ENCODE results near the gene TACO1. TPM values are rescaled to one million over a fixed set of nuclear protein-coding genes. Genes with fewer than 3 reads are reported as not detected.

The TACO1 gene
- total and polyA plus RNA-seq, 2 of the 8 experiments (the other 6 are each of a cell fraction or from before 2014, with no cell fraction given), result 19.1 to 23.6 TPM

- H3K18ac ChIP-seq (ENCODE audit: extremely low read depth, low read length), result no peak overlapping the region
- no peak overlapping the region for H3K4me3 ChIP-seq (ENCODE audit: extremely low read depth in 1 of 4, insufficient read depth in 2 of 4, low read depth in 3 of 4, low read length in 4 of 4)
- peaks cover 2 to 22% (median 4%) of the 10 kb centered on the region in 4 experiments; a peak in 5 of 8 replicates for H3K36me3 ChIP-seq (ENCODE audit: control insufficient read depth in 2 of 4, insufficient read depth in 4 of 4, low read length in 3 of 4)
- H3K27ac ChIP-seq (ENCODE audit: low read depth, low read length), result no peak overlapping the region
- H3K23me2 ChIP-seq (ENCODE audit: low read depth, low read length), result no peaks in the 10 kb centered on the region
- no peaks in the 10 kb centered on the region for H3K9me3 ChIP-seq (ENCODE audit: insufficient read depth in 2 of 2, low read depth in 1 of 2, low read length in 1 of 2)
- H2BK15ac ChIP-seq (ENCODE audit: low read length), result no peak overlapping the region
- no peak overlapping the region; the same call in 1 of the 2 replicates for H2BK5ac ChIP-seq (ENCODE audit: low read depth, low read length)
- CTCF ChIA-PET (ENCODE audit: partially characterized antibody), result interaction anchor here (0.8 to 3.2 kb wide), 8 partner anchors 9 to 172 kb away, joined by 3 to 10 read pairs (median 5); no protein-coding TSS in a partner anchor
- POLR2A ChIA-PET (ENCODE audit: partially characterized antibody), result interaction anchor here (0.6 to 1.9 kb wide), 8 partner anchors 16 to 984 kb away, joined by 3 to 6 read pairs (median 3); partner anchors contain the start of gene TACO1
- H2BK12ac ChIP-seq (ENCODE audit: low read depth, low read length), result no peak overlapping the region
- H3K4me2 ChIP-seq (ENCODE audit: insufficient read depth in 1 of 2, low read depth in 2 of 2, low read length in 2 of 2), result no peak overlapping the region
- peaks cover 0 to 40% of the 10 kb centered on the region in 2 experiments; a peak in 1 of 4 replicates for H3K79me2 ChIP-seq (ENCODE audit: control insufficient read depth in 1 of 2, insufficient read depth in 2 of 2, low read length in 2 of 2)
- no peak overlapping the region for H4K91ac ChIP-seq (replicated peaks; ENCODE audit: insufficient read length, low read length)
- no peaks in the 10 kb centered on the region; the same call in 1 of the 2 replicates for H3K79me1 ChIP-seq (ENCODE audit: low read depth, low read length)
- no peak overlapping the region for H4K5ac ChIP-seq (ENCODE audit: insufficient read length, low read depth, low read length)
- no peak for FAIRE-seq
- H3K56ac ChIP-seq (replicated peaks; ENCODE audit: insufficient read length, low read depth, low read length), result no peak overlapping the region
- H2AK5ac ChIP-seq (ENCODE audit: low read depth, low read length), result no peak overlapping the region
- no peak overlapping the region for H3K4ac ChIP-seq (replicated peaks; ENCODE audit: insufficient read length, low read depth, low read length)
- no peak overlapping the region for H4K8ac ChIP-seq (ENCODE audit: extremely low read depth, insufficient read depth, low read length)
- H3K27me3 ChIP-seq (replicated peaks in 1 of 4; ENCODE audit: control insufficient read depth in 3 of 4, extremely low read depth in 1 of 4, insufficient read depth in 3 of 4, low read length in 3 of 4), result no peaks in the 10 kb centered on the region
- peaks cover 4 to 10% of the 10 kb centered on the region in 2 experiments for H4K20me1 ChIP-seq (replicated peaks in 1 of 2; ENCODE audit: control insufficient read depth in 1 of 2, insufficient read depth in 2 of 2, low read length in 2 of 2)
- H3K9ac ChIP-seq (replicated peaks in 1 of 4; ENCODE audit: extremely low read depth in 1 of 4, low read depth in 3 of 4, low read length in 3 of 4), result no peak overlapping the region; a peak in 1 of 7 replicates
- DNase-seq (ENCODE audit: low read depth in 1 of 2, low spot score in 2 of 2), result no peak
- TF ChIP-seq USF2 (IDR thresholded peaks at IDR 0.05; ENCODE audit: low read length) (no peak), E2F6 (IDR thresholded peaks at IDR 0.05) (no peak), YY1 (IDR thresholded peaks at IDR 0.05; ENCODE audit: low read depth, low read length) (no peak), TAF7 (optimal IDR thresholded peaks at IDR 0.05; ENCODE audit: borderline replicate concordance, low read depth, low read length) (no peak), KDM4A (IDR thresholded peaks at IDR 0.05; ENCODE audit: low read depth, low read length, severe bottlenecking) (no peak), TBP (IDR thresholded peaks at IDR 0.05; ENCODE audit: low read depth, low read length) (no peak), KDM5A (IDR thresholded peaks at IDR 0.05; ENCODE audit: low read length) (no peak), TEAD4 (IDR thresholded peaks at IDR 0.05; ENCODE audit: low read depth, low read length) (no peak)
- WGBS, 2 experiments (ENCODE audit: extremely low coverage in 1 of 2, insufficient coverage in 1 of 2, insufficient read length in 1 of 2, insufficient replicate concordance in 2 of 2, low coverage in 1 of 2, low lambda C conversion rate in 2 of 2, missing lambda C conversion rate in 1 of 2), result 86% methylated on average over 7 of the region's 7 CpGs; no CpG with 5 or more reads in 1 of the 2 experiments
- no peak overlapping the region for H3K23ac ChIP-seq (ENCODE audit: insufficient read length)
- H2BK20ac ChIP-seq (ENCODE audit: low read length), result no peak overlapping the region
- H2BK120ac ChIP-seq (replicated peaks; ENCODE audit: low read depth, low read length), result no peak overlapping the region
- H3K4me1 ChIP-seq (replicated peaks in 1 of 4; ENCODE audit: control insufficient read depth in 3 of 4, insufficient read depth in 4 of 4, low read length in 3 of 4), result peaks cover 0 to 6% (median 3%) of the 10 kb centered on the region in 4 experiments; a peak in 4 of 7 replicates
- H2AFZ ChIP-seq (ENCODE audit: low read length), result no peak overlapping the region
- H3K14ac ChIP-seq (ENCODE audit: insufficient read length), result no peak overlapping the region
Observed at GRCh38 chr17:63578027-63578768, 22.5 kb upstream of the TACO1 start.
